HUES48 (cell line): ENCODE results near the gene ZDHHC17.

ENCODE experiments used
- H3K27ac ChIP-seq: one replicate; pipeline ENCODE4 v1.7.0; 2013; ENCODE audit warnings: low read depth, low read length, inconsistent platforms
- H3K27me3 ChIP-seq: 2 replicates; pipeline ENCODE4 v1.6.1; 2013; ENCODE audit warnings: mild to moderate bottlenecking, low read length; ENCODE audit not compliant: control insufficient read depth, insufficient read depth
- H3K36me3 ChIP-seq: 2 replicates; pipeline ENCODE4 v1.6.1; 2013; ENCODE audit warnings: low read length; ENCODE audit not compliant: control insufficient read depth, insufficient read depth
- H3K4me1 ChIP-seq: 2 replicates; pipeline ENCODE4 v1.6.1; 2013; ENCODE audit warnings: mild to moderate bottlenecking, low read length; ENCODE audit not compliant: control insufficient read depth, insufficient read depth
- H3K4me3 ChIP-seq: 2 replicates; pipeline ENCODE4 v1.5.1; 2013; ENCODE audit warnings: mild to moderate bottlenecking, low read depth, low read length
- H3K9ac ChIP-seq: 2 replicates; pipeline ENCODE4 v1.6.1; 2013; ENCODE audit warnings: mild to moderate bottlenecking, low read depth, low read length, moderate library complexity
- H3K9me3 ChIP-seq: 2 replicates; pipeline ENCODE4 v1.6.1; 2013; ENCODE audit warnings: low read length; ENCODE audit not compliant: control insufficient read depth, insufficient read depth

The ZDHHC17 gene

GRCh38 chr12:76890151-76891143 is 126.5 kb downstream of the ZDHHC17 start:
- no peak overlapping the region for H3K9ac ChIP-seq
- H3K36me3 ChIP-seq, result no peaks in the 10 kb centered on the region
- no peaks in the 10 kb centered on the region for H3K27me3 ChIP-seq

GRCh38 chr12:76891609-76892008 is 127.7 kb downstream of the ZDHHC17 start:
- Histone ChIP-seq H3K4me3 (no peak overlapping the region), H3K27ac (no peak overlapping the region), H3K9me3 (0 out of 2 replicates have a peak, but pooled peaks cover 2% of the 10 kb centered on the region), H3K27me3 (no peaks in the 10 kb centered on the region), H3K36me3 (no peaks in the 10 kb centered on the region), H3K4me1 (peaks cover 14% of the 10 kb centered on the region; the same call in 1 of the 2 replicates), H3K9ac (no peak overlapping the region)

More at GRCh38 chr12:76890151-76891143, 126.5 kb downstream of the ZDHHC17 start:
- H3K9me3 ChIP-seq, result 0 out of 2 replicates have a peak, but pooled peaks cover 2% of the 10 kb centered on the region
- H3K27ac ChIP-seq, result no peak overlapping the region
- no peak overlapping the region for H3K4me3 ChIP-seq
- H3K4me1 ChIP-seq, result peaks cover 14% of the 10 kb centered on the region; the same call in 1 of the 2 replicates

GRCh38 chr12:76895796-76896195 is 131.9 kb downstream of the ZDHHC17 start:
- Histone ChIP-seq H3K9ac (no peak overlapping the region), H3K27me3 (no peaks in the 10 kb centered on the region), H3K27ac (no peak overlapping the region), H3K4me3 (no peak overlapping the region), H3K9me3 (0 out of 2 replicates have a peak, but pooled peaks cover 2% of the 10 kb centered on the region), H3K4me1 (0 out of 2 replicates have a peak, but pooled peaks cover 6% of the 10 kb centered on the region), H3K36me3 (no peaks in the 10 kb centered on the region)

- no peak overlapping the region for H3K9ac ChIP-seq
- no peaks in the 10 kb centered on the region for H3K27me3 ChIP-seq
- H3K36me3 ChIP-seq, result no peaks in the 10 kb centered on the region
- H3K4me3 ChIP-seq, result no peak overlapping the region
- no peak overlapping the region for H3K27ac ChIP-seq
- 0 out of 2 replicates have a peak, but pooled peaks cover 2% of the 10 kb centered on the region for H3K9me3 ChIP-seq
- H3K4me1 ChIP-seq, result 0 out of 2 replicates have a peak, but pooled peaks cover under 1% of the 10 kb centered on the region
Observed at GRCh38 chr12:76896274-76896673, 132.4 kb downstream of the ZDHHC17 start.

GRCh38 chr12:76898442-76898841 is 134.5 kb downstream of the ZDHHC17 start:
- H3K4me3 ChIP-seq, result no peak overlapping the region
- H3K36me3 ChIP-seq, result no peaks in the 10 kb centered on the region
- no peaks in the 10 kb centered on the region for H3K27me3 ChIP-seq
- H3K9me3 ChIP-seq, result 0 out of 2 replicates have a peak, but pooled peaks cover 2% of the 10 kb centered on the region
- no peak overlapping the region for H3K9ac ChIP-seq
- H3K27ac ChIP-seq, result no peak overlapping the region
- H3K4me1 ChIP-seq, result no peaks in the 10 kb centered on the region

- Histone ChIP-seq H3K4me1 (no peaks in the 10 kb centered on the region), H3K4me3 (no peak overlapping the region), H3K27ac (no peak overlapping the region), H3K27me3 (no peaks in the 10 kb centered on the region), H3K36me3 (no peaks in the 10 kb centered on the region), H3K9me3 (0 out of 2 replicates have a peak, but pooled peaks cover 2% of the 10 kb centered on the region), H3K9ac (no peak overlapping the region)
Observed at GRCh38 chr12:76899522-76899921, 135.6 kb downstream of the ZDHHC17 start.

GRCh38 chr12:76901628-76902380 is 137.9 kb downstream of the ZDHHC17 start:
- Histone ChIP-seq H3K27me3 (no peaks in the 10 kb centered on the region), H3K4me1 (peaks cover 9% of the 10 kb centered on the region), H3K9me3 (no peaks in the 10 kb centered on the region), H3K36me3 (no peaks in the 10 kb centered on the region), H3K4me3 (no peak overlapping the region), H3K9ac (no peak overlapping the region), H3K27ac (no peak overlapping the region)
